HEK293 (cell line): Measurements from ENCODE around the gene DCX.

Experiments used
- CTCF ChIA-PET: fragments of 350-600 bp; formaldehyde crosslinking; extraction: SDS; loops from one replicate; lab custom pipeline; 2021; ENCODE audit warnings: antibody characterized with exemption; lab: Yijun Ruan, JAX
- POLR2A ChIA-PET: fragments of 300-600 bp; formaldehyde crosslinking; extraction: SDS; loops from one replicate; lab custom pipeline; 2020; ENCODE audit warnings: antibody characterized with exemption, inconsistent platforms; lab: Yijun Ruan, JAX
- H3K27ac ChIP-seq: fragments of 200-500 bp; sonication (Bioruptor generic); 2 replicates; pipeline ENCODE4 v1.5.1; 2014; ENCODE audit warnings: low read depth, low read length, control low read depth, inconsistent platforms; ENCODE audit errors: extremely low read depth
- H3K36me3 ChIP-seq, 2 experiments: fragments of 200-500 bp in 1 of 2; sonication (Bioruptor generic) in 1 of 2; 1 replicate in 1 of 2; 2 replicates in 1 of 2; pipeline ENCODE4 v1.5.1; 2014 to 2017; ENCODE audit warnings: inconsistent platforms in 2 of 2, low read length in 2 of 2; ENCODE audit not compliant: control insufficient read depth in 2 of 2, insufficient read depth in 1 of 2
- H3K4me1 ChIP-seq: fragments of 200-500 bp; sonication (Bioruptor generic); 2 replicates; pipeline ENCODE4 v1.5.1; 2014; ENCODE audit warnings: mild to moderate bottlenecking, low read length, inconsistent platforms; ENCODE audit not compliant: control insufficient read depth, insufficient read depth
- H3K4me3 ChIP-seq: 2 replicates; pipeline ENCODE4 v1.5.1; 2011; ENCODE audit warnings: low read depth, mild to moderate bottlenecking, control low read depth, low read length, moderate library complexity
- H3K9me3 ChIP-seq: fragments of 200-500 bp; sonication (Bioruptor generic); 2 replicates; pipeline ENCODE4 v1.5.1; 2014; ENCODE audit warnings: low read depth, low read length, inconsistent platforms; ENCODE audit not compliant: control insufficient read depth, insufficient read depth
- GFI1B ChIP-seq: fragments of 450-650 bp; formaldehyde crosslinking; IDR thresholded peaks from 2 replicates; pipeline ENCODE4 v1.5.1; 2016; ENCODE audit warnings: missing biosample characterization, missing genetic modification characterization
- KLF7 ChIP-seq: fragments of 450-650 bp; formaldehyde crosslinking; IDR thresholded peaks from 2 replicates; pipeline ENCODE4 v1.5.1; 2016; ENCODE audit warnings: missing biosample characterization, missing genetic modification characterization, borderline replicate concordance
- KLF8 ChIP-seq: fragments of 450-650 bp; formaldehyde crosslinking; IDR thresholded peaks from 2 replicates; pipeline ENCODE4 v1.5.1; 2016; ENCODE audit warnings: missing biosample characterization, missing genetic modification characterization
- MEIS1 ChIP-seq: sonication (generic); formaldehyde crosslinking; IDR thresholded peaks from 2 replicates; pipeline ENCODE4 v1.8.1; 2022; ENCODE audit warnings: missing genetic modification reagents, mild to moderate bottlenecking, borderline replicate concordance
- SETDB1 ChIP-seq: IDR thresholded peaks from one replicate; pipeline ENCODE4 v1.6.1; 2017; ENCODE audit warnings: mild to moderate bottlenecking, low read length, moderate library complexity, mixed read lengths; ENCODE audit not compliant: insufficient read length
- SP7 ChIP-seq: fragments of 450-650 bp; formaldehyde crosslinking; IDR thresholded peaks from 2 replicates; pipeline ENCODE4 v1.5.1; 2016; ENCODE audit warnings: missing biosample characterization, missing genetic modification characterization
- ZNF140 ChIP-seq: fragments of 450-650 bp; formaldehyde crosslinking; IDR thresholded peaks from 2 replicates; pipeline ENCODE4 v1.5.1; 2016; ENCODE audit warnings: missing biosample characterization, missing genetic modification characterization
- ZNF155 ChIP-seq: fragments of 450-650 bp; formaldehyde crosslinking; IDR thresholded peaks from 2 replicates; pipeline ENCODE4 v1.5.1; 2016; ENCODE audit warnings: missing biosample characterization, missing genetic modification characterization
- ZNF202 ChIP-seq: fragments of 450-650 bp; formaldehyde crosslinking; IDR thresholded peaks from 2 replicates; pipeline ENCODE4 v1.5.1; 2016; ENCODE audit warnings: missing biosample characterization, missing genetic modification characterization, borderline replicate concordance
- ZNF280C ChIP-seq: fragments of 450-650 bp; formaldehyde crosslinking; IDR thresholded peaks from 2 replicates; pipeline ENCODE4 v1.5.1; 2016; ENCODE audit warnings: missing biosample characterization, missing genetic modification characterization
- ZNF335 ChIP-seq: fragments of 450-650 bp; formaldehyde crosslinking; conservative IDR thresholded peaks from 2 replicates; pipeline ENCODE4 v1.5.1; 2016; ENCODE audit warnings: missing biosample characterization, missing genetic modification characterization
- ZNF362 ChIP-seq: fragments of 450-650 bp; formaldehyde crosslinking; IDR thresholded peaks from 2 replicates; pipeline ENCODE4 v1.5.1; 2016; ENCODE audit warnings: missing biosample characterization, missing genetic modification characterization
- ZNF521 ChIP-seq: fragments of 450-650 bp; formaldehyde crosslinking; IDR thresholded peaks from 2 replicates; pipeline ENCODE4 v1.5.1; 2017; ENCODE audit warnings: missing biosample characterization, mild to moderate bottlenecking, missing genetic modification characterization
- ZNF548 ChIP-seq: fragments of 450-650 bp; formaldehyde crosslinking; IDR thresholded peaks from 2 replicates; pipeline ENCODE4 v1.5.1; 2016; ENCODE audit warnings: missing biosample characterization, missing genetic modification characterization
- ZNF555 ChIP-seq: fragments of 450-650 bp; formaldehyde crosslinking; conservative IDR thresholded peaks from 2 replicates; pipeline ENCODE4 v1.5.1; 2017; ENCODE audit warnings: missing biosample characterization, mild to moderate bottlenecking, missing genetic modification characterization, inconsistent platforms
- ZNF626 ChIP-seq: fragments of 450-650 bp; sonication (Bioruptor Pico); formaldehyde crosslinking; IDR thresholded peaks from 2 replicates; pipeline ENCODE4 v1.5.1; 2018; ENCODE audit warnings: missing biosample characterization, missing genetic modification characterization, inconsistent platforms
- ZNF629 ChIP-seq: fragments of 450-650 bp; formaldehyde crosslinking; IDR thresholded peaks from 2 replicates; pipeline ENCODE4 v1.5.1; 2017; ENCODE audit warnings: missing biosample characterization, missing genetic modification characterization
- ZNF654 ChIP-seq: fragments of 450-650 bp; formaldehyde crosslinking; IDR thresholded peaks from 2 replicates; pipeline ENCODE4 v1.5.1; 2016; ENCODE audit warnings: low read depth, missing biosample characterization, missing genetic modification characterization
- TF ChIP-seq, protein P1 (sequence below): fragments of 450-650 bp; formaldehyde crosslinking; IDR thresholded peaks from 2 replicates; pipeline ENCODE4 v1.5.1; 2016; ENCODE audit warnings: missing biosample characterization, missing genetic modification characterization
- TF ChIP-seq, protein P2 (sequence below): fragments of 450-650 bp; formaldehyde crosslinking; IDR thresholded peaks from 2 replicates; pipeline ENCODE4; 2016; ENCODE audit warnings: missing biosample characterization, missing genetic modification characterization
- TF ChIP-seq, protein P3 (sequence below): fragments of 450-650 bp; formaldehyde crosslinking; IDR thresholded peaks from 2 replicates; pipeline ENCODE4 v1.5.1; 2016; ENCODE audit warnings: missing biosample characterization, missing genetic modification characterization

The DCX gene

DNA sequence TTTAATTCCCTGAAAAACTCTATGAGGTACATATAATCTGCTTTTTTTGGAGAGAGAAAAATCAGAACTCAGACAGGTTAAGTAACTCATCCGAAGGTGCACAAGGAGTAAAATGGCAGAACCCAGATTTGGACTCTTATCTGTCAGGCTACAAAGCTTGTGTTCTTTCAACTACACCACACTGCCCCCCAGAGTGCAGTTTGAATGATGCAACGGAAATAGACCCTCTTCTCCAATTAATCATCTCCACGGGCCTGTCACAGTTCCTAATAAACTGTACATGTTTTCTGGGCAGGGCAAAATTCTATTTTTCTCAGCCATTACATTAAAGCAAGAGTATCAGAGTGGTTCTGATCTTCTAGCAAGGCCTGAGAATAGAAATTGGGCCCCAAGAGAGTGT lies 35.3 kb upstream of the DCX start:
- CTCF ChIA-PET = interaction anchor here (0.7 to 4.3 kb wide), 4 partner anchors 10 to 1020 kb away, joined by 3 to 21 read pairs (median 4); no protein-coding TSS in a partner anchor

GRCh38 chrX:111445485-111445884 lies 33.5 kb upstream of the DCX start:
- Histone ChIP-seq H3K36me3 (no peaks in the 10 kb centered on the region), H3K4me1 (no peaks in the 10 kb centered on the region), H3K4me3 (no peak overlapping the region), H3K9me3 (no peaks in the 10 kb centered on the region), H3K27ac (no peak overlapping the region)
- ChIA-PET CTCF (interaction anchor here (0.6 to 4.3 kb wide), 21 partner anchors 9 to 1298 kb away, joined by 3 to 21 read pairs (median 4); partner anchors contain the start of gene DCX), POLR2A (no interaction called here)
- TF ChIP-seq, protein P1, sequence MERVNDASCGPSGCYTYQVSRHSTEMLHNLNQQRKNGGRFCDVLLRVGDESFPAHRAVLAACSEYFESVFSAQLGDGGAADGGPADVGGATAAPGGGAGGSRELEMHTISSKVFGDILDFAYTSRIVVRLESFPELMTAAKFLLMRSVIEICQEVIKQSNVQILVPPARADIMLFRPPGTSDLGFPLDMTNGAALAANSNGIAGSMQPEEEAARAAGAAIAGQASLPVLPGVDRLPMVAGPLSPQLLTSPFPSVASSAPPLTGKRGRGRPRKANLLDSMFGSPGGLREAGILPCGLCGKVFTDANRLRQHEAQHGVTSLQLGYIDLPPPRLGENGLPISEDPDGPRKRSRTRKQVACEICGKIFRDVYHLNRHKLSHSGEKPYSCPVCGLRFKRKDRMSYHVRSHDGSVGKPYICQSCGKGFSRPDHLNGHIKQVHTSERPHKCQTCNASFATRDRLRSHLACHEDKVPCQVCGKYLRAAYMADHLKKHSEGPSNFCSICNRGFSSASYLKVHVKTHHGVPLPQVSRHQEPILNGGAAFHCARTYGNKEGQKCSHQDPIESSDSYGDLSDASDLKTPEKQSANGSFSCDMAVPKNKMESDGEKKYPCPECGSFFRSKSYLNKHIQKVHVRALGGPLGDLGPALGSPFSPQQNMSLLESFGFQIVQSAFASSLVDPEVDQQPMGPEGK (tag by site-specific recombination) = no peak
- TF ChIP-seq ZNF654 (tag by site-specific recombination) (peak; percentile 71), ZNF362 (tag by site-specific recombination) (no peak), ZNF140 (tag by site-specific recombination) (no peak), ZNF626 (tag by site-specific recombination) (no peak)

More for the DNA sequence above, 35.3 kb upstream of the DCX start:
- Histone ChIP-seq H3K27ac (no peak overlapping the region), H3K36me3 (no peaks in the 10 kb centered on the region), H3K4me1 (no peaks in the 10 kb centered on the region), H3K4me3 (no peak overlapping the region), H3K9me3 (no peaks in the 10 kb centered on the region)
- POLR2A ChIA-PET = no interaction called here
- no peak for TF ChIP-seq SP7 (tag by site-specific recombination)
- TF ChIP-seq MEIS1 (CRISPR knock-in tag) = peak; percentile 99
- no peak for TF ChIP-seq ZNF202 (tag by site-specific recombination)
- TF ChIP-seq ZNF555 = no peak
- TF ChIP-seq ZNF654 (tag by site-specific recombination) = peak; percentile 23; the same call in 1 of the 2 replicates
- TF ChIP-seq GFI1B (tag by site-specific recombination) = no peak
- TF ChIP-seq KLF8 (tag by site-specific recombination) = no peak

GRCh38 chrX:111444881-111445280 lies 32.9 kb upstream of the DCX start:
- CTCF ChIA-PET = interaction anchor here (0.6 to 4.3 kb wide), 28 partner anchors 9 to 1973 kb away, joined by 3 to 21 read pairs (median 4); partner anchors contain the start of gene DCX
- H3K36me3 ChIP-seq = no peaks in the 10 kb centered on the region
- no peaks in the 10 kb centered on the region for H3K4me1 ChIP-seq
- no peak overlapping the region for H3K4me3 ChIP-seq
- H3K9me3 ChIP-seq = no peaks in the 10 kb centered on the region
- POLR2A ChIA-PET = interaction anchor here (0.8 kb wide), 1 partner anchor 236 kb away, joined by 3 read pairs; the partner anchor contains the start of gene ALG13
- no peak overlapping the region for H3K27ac ChIP-seq
- no peak for TF ChIP-seq ZNF155 (tag by site-specific recombination)
- TF ChIP-seq ZNF280C (tag by site-specific recombination) = no peak
- TF ChIP-seq ZNF521 (tag by site-specific recombination) = no peak
- no peak for TF ChIP-seq ZNF654 (tag by site-specific recombination)
- TF ChIP-seq KLF7 (tag by site-specific recombination) = no peak
- TF ChIP-seq, protein P2, sequence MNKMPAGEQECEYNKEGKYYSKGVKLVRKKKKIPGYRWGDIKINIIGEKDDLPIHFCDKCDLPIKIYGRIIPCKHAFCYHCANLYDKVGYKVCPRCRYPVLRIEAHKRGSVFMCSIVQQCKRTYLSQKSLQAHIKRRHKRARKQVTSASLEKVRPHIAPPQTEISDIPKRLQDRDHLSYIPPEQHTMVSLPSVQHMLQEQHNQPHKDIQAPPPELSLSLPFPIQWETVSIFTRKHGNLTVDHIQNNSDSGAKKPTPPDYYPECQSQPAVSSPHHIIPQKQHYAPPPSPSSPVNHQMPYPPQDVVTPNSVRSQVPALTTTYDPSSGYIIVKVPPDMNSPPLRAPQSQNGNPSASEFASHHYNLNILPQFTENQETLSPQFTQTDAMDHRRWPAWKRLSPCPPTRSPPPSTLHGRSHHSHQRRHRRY (tag by site-specific recombination) = no peak
- TF ChIP-seq, protein P3, sequence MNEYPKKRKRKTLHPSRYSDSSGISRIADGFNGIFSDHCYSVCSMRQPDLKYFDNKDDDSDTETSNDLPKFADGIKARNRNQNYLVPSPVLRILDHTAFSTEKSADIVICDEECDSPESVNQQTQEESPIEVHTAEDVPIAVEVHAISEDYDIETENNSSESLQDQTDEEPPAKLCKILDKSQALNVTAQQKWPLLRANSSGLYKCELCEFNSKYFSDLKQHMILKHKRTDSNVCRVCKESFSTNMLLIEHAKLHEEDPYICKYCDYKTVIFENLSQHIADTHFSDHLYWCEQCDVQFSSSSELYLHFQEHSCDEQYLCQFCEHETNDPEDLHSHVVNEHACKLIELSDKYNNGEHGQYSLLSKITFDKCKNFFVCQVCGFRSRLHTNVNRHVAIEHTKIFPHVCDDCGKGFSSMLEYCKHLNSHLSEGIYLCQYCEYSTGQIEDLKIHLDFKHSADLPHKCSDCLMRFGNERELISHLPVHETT (tag by site-specific recombination) = no peak
- TF ChIP-seq ZNF629 (tag by site-specific recombination) = no peak
- TF ChIP-seq ZNF335 (tag by site-specific recombination) = no peak
- TF ChIP-seq SETDB1 = no peak
- no peak for TF ChIP-seq ZNF548 (tag by site-specific recombination)
- TF ChIP-seq ZNF626 (tag by site-specific recombination) = no peak
